Smooth muscle cell (in vitro differentiated cells): ENCODE data around the gene UTP25. TPM values are rescaled to one million over a fixed set of nuclear protein-coding genes. Genes with fewer than 3 reads are reported as not detected.

Source experiments
- DNase-seq: peaks from one replicate; lab custom pipeline; 2025; ENCODE audit not compliant: unreplicated experiment; lab: John Stamatoyannopoulos, UW
- H2AFZ ChIP-seq: fragments of 200-600 bp; sonication (generic); 2 replicates; pipeline ENCODE4 v1.6.0; 2016; ENCODE audit warnings: antibody characterized with exemption, low read depth, mild to moderate bottlenecking
- H3F3A ChIP-seq: fragments of 200-600 bp; sonication (generic); 2 replicates; pipeline ENCODE4 v1.6.0; 2017; ENCODE audit warnings: antibody characterized with exemption, low read depth
- H3K27ac ChIP-seq: fragments of 200-600 bp; sonication (generic); 2 replicates; pipeline ENCODE4 v1.5.1; 2016; ENCODE audit warnings: low read depth, mild to moderate bottlenecking
- H3K27me3 ChIP-seq: fragments of 200-600 bp; sonication (generic); 2 replicates; pipeline ENCODE4 v1.6.1; 2016; ENCODE audit warnings: low read depth, mild to moderate bottlenecking
- H3K36me3 ChIP-seq: fragments of 200-600 bp; sonication (generic); 2 replicates; pipeline ENCODE4 v1.5.1; 2016; ENCODE audit warnings: low read depth
- H3K4me1 ChIP-seq: fragments of 200-600 bp; sonication (generic); 2 replicates; pipeline ENCODE4 v1.5.1; 2016; ENCODE audit warnings: low read depth
- H3K4me2 ChIP-seq: fragments of 200-600 bp; sonication (generic); 2 replicates; pipeline ENCODE4 v1.6.0; 2016; ENCODE audit warnings: mild to moderate bottlenecking
- H3K4me3 ChIP-seq: fragments of 200-600 bp; sonication (generic); 2 replicates; pipeline ENCODE4 v1.5.1; 2016; ENCODE audit warnings: mild to moderate bottlenecking
- H3K79me2 ChIP-seq: fragments of 200-600 bp; sonication (generic); 2 replicates; pipeline ENCODE4 v1.6.0; 2016; ENCODE audit warnings: low read depth, mild to moderate bottlenecking
- H3K9ac ChIP-seq: fragments of 200-600 bp; sonication (generic); 2 replicates; pipeline ENCODE4 v1.6.0; 2016; ENCODE audit warnings: low read depth
- H3K9me3 ChIP-seq: fragments of 200-600 bp; sonication (generic); replicated peaks from 2 replicates; pipeline ENCODE4 v1.5.1; 2016; ENCODE audit warnings: low read depth
- H4K20me1 ChIP-seq: fragments of 200-600 bp; sonication (generic); 2 replicates; pipeline ENCODE4 v1.6.0; 2016; ENCODE audit warnings: low read depth
- WGBS: methylation state at CpG from one replicate; pipeline ENCODE4 v1.1.7; 2016; ENCODE audit warnings: low lambda C conversion rate; 5-methylcytosine and 5-hydroxymethylcytosine counted together
- polyA plus RNA-seq: library from polyadenylated mRNA; unstranded; fragments of >200 nt; fragmentation: Nextera tagmentation; extraction: Ambion mirVana; gene quantifications from 2 replicates; pipeline ENCODE4 v1.2.1, GENCODE V29; 2016
- total RNA-seq: library from RNA; depleted of rRNA; stranded (reverse); fragments of >200 nt; gene quantifications from 2 replicates; pipeline ENCODE4 v1.2.3, GENCODE V29; 2014
- TF ChIP-seq, protein P1 (sequence below): fragments of 200-600 bp; sonication (generic); IDR thresholded peaks from 2 replicates; pipeline ENCODE4 v1.5.1; 2017; ENCODE audit warnings: borderline replicate concordance, mild to moderate bottlenecking, antibody characterized with exemption; ENCODE audit not compliant: insufficient read depth, poor library complexity, severe bottlenecking

The UTP25 gene, protein sequence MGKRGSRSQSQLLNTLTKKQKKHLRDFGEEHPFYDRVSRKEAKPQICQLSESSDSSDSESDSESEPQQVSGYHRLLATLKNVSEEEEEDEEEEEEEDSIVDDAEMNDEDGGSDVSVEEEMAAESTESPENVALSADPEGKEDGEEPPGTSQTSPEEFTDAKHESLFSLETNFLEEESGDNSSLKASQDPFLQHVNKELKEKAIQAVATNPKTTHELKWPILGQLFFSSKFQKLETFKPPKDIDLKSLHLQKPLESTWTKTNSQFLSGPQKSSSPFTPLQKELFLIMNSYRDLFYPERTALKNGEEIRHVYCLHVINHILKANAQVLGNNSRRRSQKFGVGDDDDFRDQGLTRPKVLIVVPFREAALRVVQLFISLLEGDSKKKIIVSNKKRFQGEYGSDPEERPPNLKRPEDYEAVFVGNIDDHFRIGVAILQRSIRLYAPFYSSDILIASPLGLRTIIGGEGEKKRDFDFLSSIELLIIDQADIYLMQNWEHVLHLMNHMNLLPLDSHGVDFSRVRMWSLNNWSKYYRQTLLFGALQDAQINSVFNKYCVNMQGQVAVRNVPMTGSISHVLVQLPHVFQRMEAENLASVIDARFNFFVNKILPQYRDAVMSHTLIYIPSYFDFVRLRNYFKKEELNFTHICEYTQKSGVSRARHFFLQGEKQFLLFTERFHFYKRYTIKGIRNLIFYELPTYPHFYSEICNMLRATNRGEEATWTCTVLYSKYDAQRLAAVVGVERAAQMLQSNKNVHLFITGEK
- total RNA-seq (5.2 and 6.2 TPM in 2 replicates), polyA plus RNA-seq (2.3 and 2.9 TPM in 2 replicates)

DNA sequence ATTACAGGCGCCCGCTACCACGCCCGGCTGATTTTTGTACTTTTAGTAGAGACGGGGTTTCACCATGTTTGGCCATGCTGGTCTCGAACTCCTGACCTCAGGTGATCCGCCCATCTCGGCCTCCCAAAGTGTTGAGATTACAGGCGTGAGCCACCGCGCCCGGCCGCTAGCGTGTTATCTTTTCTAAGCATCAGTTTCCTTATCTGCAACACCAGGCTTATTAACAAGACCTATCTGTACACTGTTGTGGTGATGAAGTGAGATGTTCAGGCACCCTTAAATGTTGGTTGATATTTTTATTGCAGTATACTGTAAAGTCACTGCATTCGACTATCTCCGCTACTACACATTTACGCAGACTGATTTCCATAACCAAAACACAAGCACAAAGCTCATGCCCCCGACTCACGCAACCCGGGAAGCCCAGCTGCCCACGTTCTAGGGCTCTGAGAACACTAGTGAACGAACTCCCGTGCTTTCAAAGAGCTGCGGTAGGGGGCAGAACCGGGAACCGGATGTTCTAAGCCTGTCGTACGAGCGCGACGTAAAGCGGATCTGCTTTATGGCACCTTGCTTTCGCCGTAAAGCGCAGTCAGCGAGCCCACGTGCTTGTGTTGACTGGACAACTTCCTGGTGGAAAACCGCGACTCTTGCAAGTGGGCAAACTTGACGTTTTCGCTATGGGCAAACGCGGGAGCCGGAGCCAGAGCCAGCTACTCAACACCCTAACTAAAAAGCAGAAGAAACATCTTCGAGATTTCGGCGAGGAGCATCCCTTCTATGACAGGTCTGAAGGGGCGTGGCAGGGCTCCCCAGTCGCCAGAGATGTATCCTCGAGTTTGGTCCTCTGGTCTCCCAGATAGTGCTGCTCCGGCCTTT, at the start of gene UTP25:
TSS of gene UTP25 (plus strand) at position 589 of the 879 bp plus-strand sequence. CDS start at position 681, 92 bp downstream.
- Histone ChIP-seq H3K27me3 (no peaks in the 10 kb centered on the region), H3K4me2 (peak within 1 kb of the TSS; percentile 96), H3K79me2 (peaks cover 6% of the 10 kb centered on the region), H3K36me3 (peaks cover 4% of the 10 kb centered on the region), H4K20me1 (no peaks in the 10 kb centered on the region), H3K9ac (peak within 1 kb of the TSS; percentile 52), H3K9me3 (no peaks in the 10 kb centered on the region), H3K4me3 (peak within 1 kb of the TSS; percentile 85), H3K27ac (peak within 1 kb of the TSS; percentile 62), H3K4me1 (no peaks in the 10 kb centered on the region), H3F3A (no peaks in the 10 kb centered on the region), H2AFZ (peak within 1 kb of the TSS; percentile 95)
- 27% methylated on average over 51 of the region's 51 CpGs for WGBS
- peak; percentile 59 for DNase-seq
- TF ChIP-seq, protein P1, sequence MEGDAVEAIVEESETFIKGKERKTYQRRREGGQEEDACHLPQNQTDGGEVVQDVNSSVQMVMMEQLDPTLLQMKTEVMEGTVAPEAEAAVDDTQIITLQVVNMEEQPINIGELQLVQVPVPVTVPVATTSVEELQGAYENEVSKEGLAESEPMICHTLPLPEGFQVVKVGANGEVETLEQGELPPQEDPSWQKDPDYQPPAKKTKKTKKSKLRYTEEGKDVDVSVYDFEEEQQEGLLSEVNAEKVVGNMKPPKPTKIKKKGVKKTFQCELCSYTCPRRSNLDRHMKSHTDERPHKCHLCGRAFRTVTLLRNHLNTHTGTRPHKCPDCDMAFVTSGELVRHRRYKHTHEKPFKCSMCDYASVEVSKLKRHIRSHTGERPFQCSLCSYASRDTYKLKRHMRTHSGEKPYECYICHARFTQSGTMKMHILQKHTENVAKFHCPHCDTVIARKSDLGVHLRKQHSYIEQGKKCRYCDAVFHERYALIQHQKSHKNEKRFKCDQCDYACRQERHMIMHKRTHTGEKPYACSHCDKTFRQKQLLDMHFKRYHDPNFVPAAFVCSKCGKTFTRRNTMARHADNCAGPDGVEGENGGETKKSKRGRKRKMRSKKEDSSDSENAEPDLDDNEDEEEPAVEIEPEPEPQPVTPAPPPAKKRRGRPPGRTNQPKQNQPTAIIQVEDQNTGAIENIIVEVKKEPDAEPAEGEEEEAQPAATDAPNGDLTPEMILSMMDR = peak; percentile 52

DNA sequence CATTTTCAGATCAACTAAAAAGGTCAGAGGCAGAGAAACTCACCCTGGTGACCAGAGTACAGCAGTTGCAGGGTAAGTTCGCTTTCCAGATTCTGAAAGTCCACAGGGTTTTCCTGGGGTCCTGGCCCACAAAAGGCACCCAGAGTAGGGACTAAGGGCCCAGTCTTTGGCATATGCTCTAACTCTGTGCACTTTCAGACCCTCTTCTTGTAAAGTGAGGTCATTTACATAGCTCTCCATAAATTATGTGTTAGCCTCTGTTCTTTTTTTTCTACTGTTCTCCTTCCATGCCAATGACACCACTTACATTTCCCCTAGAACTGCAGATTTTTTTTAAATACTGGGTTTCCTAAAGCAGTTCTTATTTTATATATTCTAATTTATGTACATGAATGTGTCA, 49.7 kb upstream of the UTP25 start:
- no peaks in the 10 kb centered on the region for H3F3A ChIP-seq
- H3K36me3 ChIP-seq = no peaks in the 10 kb centered on the region
- H3K27ac ChIP-seq = no peak overlapping the region
- H3K4me1 ChIP-seq = no peaks in the 10 kb centered on the region
- H3K9me3 ChIP-seq = no peaks in the 10 kb centered on the region
- H3K79me2 ChIP-seq = no peaks in the 10 kb centered on the region
- no peak for DNase-seq
- no peak overlapping the region for H3K4me2 ChIP-seq
- no peaks in the 10 kb centered on the region for H4K20me1 ChIP-seq
- no peak overlapping the region for H3K4me3 ChIP-seq
- 100% methylated on average over 1 of the region's 1 CpG for WGBS
- no peak overlapping the region for H3K9ac ChIP-seq
- TF ChIP-seq, protein P1 = no peak
- no peaks in the 10 kb centered on the region for H3K27me3 ChIP-seq
- H2AFZ ChIP-seq = no peak overlapping the region

DNA sequence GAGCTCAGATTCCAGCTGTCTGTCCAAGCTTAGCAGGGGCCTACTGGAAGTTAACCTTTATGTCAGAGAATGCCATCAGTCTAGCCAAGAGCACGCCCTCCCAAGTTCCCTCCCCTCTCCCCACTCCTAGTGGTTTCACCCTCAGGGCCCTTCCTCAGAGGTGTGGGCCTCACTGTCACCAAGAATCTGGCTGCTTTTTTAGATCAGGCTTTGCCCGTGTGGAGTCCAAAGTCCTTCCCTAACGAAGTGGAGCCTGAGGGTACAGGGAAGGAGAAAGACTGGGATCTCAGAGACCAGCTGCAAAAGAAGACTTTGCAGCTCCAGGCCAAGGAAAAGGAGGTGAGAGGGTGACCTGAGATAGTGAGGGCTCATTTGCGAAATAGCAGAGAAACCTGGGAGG, 47.5 kb upstream of the UTP25 start:
- Histone ChIP-seq H3K4me2 (no peak overlapping the region), H3F3A (peaks cover 6% of the 10 kb centered on the region), H3K27ac (no peak overlapping the region), H3K27me3 (no peaks in the 10 kb centered on the region), H3K9me3 (no peaks in the 10 kb centered on the region), H2AFZ (no peak overlapping the region), H3K79me2 (no peaks in the 10 kb centered on the region), H3K36me3 (no peaks in the 10 kb centered on the region), H3K4me1 (peaks cover 6% of the 10 kb centered on the region), H4K20me1 (no peaks in the 10 kb centered on the region), H3K9ac (no peak overlapping the region), H3K4me3 (no peak overlapping the region)
- TF ChIP-seq, protein P1 = no peak
- no peak for DNase-seq
- WGBS = 65% methylated on average over 4 of the region's 4 CpGs
